MV-4-11 (cell line): ENCODE data around the gene UNC5B.

Experiments
- DNase-seq: peaks from one replicate; lab custom pipeline; 2025; lab: John Stamatoyannopoulos, UW

Gene UNC5B

DNA sequence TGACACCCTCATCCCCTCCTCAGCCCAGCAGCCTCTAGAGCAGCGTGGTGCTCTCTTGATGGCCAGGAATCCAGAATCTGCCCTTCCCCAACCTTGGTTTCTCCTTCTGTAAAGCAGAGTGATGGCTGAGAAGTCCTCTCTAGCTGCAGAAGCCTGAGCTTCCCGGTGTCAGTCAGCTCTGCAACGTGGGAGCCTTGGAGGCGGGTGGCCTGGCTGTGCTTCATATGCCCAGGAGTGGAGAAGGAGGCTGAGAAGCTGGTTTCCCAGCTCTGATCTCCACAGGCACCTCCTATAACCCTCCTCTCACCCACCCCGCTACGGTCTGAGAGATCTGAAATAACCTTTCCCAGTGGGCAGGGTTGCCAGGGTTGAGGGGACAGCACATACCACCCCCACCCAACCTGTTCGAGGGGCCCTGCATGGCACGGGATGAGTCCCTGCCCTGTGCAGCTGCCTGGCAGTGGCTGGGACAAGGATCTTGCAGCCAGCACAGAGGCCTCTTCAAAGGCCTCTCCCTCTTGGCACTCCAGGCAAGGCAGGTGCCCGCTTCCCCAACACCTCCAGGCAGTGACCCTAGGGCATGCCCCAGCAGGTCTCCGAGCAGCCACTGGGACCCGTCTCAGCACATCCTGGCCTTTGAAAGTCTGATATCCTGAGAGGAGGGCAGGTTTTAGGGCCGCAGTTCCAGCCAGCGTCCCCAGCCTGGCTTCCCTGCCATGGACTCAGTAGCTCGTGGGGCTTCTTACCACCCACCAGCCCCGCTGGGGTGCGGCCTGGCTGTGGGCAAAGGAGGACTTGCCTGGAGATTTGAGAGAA is 88.4 kb downstream of the UNC5B start:
- no peak for DNase-seq

DNA sequence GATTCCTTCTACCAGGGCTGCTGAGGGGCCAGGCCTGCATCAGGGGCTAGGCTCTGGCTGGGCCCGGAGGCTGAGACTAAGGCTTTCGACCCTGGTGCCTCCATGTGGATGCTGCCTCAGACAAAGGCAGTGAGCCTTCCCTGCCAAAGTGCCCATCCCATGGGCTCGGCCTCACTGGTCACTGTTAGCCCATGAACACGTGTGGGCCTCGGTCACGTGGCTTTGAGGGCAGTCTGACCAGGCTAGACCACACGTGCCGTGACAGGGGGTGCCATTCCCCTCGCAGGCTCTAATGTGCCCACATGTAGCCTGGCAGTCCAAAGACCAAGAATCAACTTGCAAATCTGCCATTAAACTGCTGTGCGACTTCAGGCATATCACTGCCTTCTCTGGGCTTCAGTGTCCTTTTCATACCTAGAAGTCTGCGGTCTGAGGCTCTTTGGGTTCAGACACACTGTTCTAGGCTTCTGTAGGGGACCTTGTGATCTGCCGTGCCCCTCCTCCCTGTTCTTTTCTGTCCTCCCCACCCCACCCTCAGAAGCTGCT is 89.1 kb downstream of the UNC5B start:
- DNase-seq, result no peak

- DNase-seq, result no peak
These were observed 90.1 kb downstream of the UNC5B start for GRCh38 chr10:71302451-71302850.

DNA sequence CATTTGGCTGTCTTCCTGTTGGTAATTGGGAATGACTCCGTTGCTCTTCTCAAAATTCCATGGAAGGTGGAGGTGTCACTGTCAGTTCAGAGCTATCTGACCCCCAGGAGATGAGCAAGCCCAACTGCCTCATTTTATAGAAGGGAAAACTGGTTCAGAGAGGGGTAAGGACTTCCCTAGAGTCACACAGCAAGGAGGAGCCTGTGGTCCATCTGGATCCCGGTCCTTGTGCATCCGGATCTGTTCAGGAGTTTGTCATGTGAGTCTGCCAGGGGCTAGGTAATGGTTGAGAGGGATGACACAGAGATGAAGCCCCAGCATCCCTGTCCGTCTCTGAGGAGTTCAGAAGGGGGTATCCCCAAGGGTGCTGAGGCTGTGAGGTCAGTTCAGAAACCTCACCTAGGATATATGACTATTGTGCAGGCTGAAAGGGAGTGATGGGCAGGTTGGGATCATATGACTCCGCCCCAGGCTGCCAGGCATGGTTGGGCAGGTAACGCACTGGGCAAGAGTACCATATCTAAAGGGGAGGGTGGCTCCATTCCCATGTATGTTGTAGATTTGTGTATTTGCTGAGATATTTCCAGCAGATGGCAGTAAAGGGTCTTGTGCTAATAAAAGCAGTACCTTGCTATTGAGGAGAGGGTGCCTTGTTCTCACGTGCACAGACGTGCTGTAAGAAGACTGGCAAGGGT is 90.7 kb downstream of the UNC5B start:
- DNase-seq, result peak; percentile 72

GRCh38 chr10:71303569-71303907 is 91.2 kb downstream of the UNC5B start:
- no peak for DNase-seq

- DNase-seq, result no peak
These were observed 92.5 kb downstream of the UNC5B start for GRCh38 chr10:71304914-71305313.

- DNase-seq, result no peak
These were observed 94.6 kb downstream of the UNC5B start for GRCh38 chr10:71306979-71307378.

GRCh38 chr10:71307469-71308085 is 95.2 kb downstream of the UNC5B start:
- DNase-seq, result no peak

GRCh38 chr10:71308244-71308643 is 95.9 kb downstream of the UNC5B start:
- DNase-seq, result no peak

DNA sequence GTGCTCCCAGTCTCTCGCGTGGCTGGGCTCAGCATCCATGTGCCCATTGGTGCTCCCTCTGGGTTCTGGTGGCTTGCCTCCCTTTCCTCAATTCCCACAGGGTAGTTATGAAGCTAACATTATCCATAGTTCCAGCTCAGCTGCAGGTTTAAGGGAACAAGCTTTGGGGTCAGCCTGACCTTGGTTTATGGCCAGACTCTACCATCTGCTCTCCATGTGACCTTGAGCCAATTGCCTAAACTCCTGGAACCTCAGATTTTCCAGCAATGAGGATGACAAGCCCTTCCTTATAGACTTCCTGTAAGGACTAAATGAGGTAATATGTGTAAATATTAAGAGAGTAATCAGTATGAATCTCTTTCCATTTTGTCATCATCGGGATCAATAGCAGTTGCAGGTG is 96.6 kb downstream of the UNC5B start:
- DNase-seq, result no peak

DNA sequence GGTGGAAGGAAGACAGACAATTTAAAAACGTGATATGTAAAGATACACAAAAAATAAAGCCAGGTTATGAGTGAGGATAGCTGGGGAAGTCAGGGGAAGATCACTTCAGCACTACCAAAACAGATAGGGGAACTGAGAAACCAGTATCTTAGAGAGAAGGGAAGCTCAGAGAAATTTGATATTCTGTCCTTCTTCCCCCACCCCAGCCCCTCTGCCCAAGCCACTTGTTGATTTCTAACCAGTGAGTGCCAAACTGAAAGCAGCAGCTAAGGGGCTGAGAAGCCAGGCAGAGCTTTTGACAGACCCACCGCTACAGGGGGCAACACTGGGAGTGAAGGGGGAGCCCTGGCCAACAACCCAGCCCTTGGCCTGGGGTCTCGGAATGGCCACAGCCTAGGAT is 97.5 kb downstream of the UNC5B start:
- DNase-seq, result peak; percentile 71

- DNase-seq, result no peak
These were observed 99.8 kb downstream of the UNC5B start for GRCh38 chr10:71312220-71312619.

DNA sequence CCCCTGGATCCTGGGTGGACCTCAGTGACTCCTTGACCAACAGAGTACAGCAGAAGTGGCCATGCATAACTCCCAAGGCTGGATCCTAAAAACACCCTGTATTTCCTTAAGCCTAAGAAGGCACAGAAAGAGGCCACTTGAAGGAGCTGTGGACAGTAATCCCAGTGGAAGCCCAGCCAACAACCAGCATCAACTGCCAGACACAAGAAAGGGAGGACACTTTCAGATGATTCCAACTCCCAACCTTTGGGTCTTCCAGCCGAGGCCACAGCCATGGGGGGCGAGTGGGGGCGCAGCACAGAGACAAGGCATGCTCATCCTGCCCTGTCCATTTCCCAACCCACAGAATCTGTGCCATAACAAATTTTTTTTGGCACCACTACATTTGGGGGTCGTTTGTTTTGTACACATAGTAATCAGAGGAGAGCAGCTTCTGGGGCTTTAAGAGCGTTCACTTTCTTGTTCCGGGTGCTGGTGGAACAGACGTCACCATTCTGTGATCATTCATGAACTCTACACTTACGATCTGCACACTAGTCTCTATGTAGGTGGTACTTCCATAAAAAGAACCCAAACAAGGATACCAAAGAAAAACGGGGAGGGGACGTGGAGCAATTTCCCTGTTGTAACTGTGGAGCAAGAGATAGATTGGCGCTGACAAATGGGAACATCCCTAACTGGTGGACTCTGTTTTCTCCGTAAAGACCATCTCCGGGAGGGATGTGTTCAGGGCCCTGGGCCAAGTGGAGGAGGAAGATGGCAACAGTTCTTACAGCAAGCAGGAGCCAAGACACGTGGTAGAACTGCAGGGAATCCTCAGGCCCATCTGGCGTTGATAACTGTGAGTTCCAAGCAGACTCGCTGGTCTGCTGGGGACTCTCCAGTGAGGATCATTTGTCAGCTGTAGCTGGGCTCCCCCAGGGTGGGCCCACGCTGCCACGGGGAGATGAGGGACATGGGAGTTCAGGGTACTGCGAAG is 100.7 kb downstream of the UNC5B start:
- no peak for DNase-seq

DNA sequence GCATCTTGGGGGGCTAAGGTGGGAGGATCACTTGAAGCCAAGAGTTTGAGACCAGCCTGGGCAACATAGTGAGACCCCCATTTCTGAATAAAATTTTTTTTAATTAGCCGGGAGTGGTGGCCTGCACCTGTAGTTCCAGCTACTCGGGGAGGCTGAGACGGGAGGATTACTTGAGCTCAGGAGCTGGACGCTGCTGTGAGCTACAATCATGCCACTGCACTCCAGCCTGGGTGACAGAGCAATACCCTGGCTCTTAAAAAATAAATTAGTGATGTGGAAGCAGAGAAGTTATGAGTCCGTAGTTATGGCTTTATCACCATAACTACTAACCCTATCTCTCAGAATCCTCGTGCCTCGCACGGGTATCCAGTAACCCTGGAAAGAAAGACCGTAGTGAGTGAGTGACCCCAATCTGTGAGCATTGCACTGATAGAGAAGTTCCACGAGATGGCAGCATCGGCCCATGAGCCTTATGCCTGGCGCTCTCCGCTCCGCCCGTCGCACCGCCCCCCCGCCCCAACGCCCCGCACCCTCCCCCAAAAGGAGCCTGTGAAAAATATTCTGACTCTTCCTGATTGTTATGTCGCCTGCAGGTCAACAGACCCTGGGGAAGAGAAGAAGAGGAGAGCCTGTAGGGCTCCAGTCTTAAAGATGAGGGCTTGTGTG is 101.8 kb downstream of the UNC5B start:
- DNase-seq, result peak; percentile 31

DNA sequence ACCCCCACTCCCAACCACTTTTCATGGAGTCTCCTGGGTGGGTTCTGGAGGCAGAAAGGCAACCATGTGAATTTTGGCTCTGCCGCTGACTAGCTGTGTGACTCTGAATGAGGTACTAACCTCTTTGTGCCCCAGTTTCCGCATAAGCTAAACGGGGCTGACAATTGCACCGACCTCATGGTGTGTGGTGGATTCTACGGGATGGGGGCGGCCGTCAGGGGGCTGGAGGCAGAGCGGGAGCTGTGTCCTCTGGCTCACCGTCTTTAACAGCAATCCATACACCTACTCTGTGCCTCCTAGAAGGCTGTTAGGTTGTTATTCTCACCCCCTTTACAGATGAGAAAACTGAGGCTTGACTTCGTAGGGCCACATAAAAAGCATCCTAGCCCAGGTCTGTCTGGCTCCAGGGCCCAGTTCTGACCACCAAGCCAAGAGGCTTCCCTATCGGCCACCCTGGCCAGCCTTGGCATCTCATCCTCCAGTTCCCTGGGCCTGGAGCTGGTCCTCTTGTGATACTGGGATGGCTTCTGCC is 102.4 kb downstream of the UNC5B start:
- DNase-seq, result no peak

- DNase-seq, result peak; percentile 95
These were observed 103.9 kb downstream of the UNC5B start for GRCh38 chr10:71316056-71316785.

DNA sequence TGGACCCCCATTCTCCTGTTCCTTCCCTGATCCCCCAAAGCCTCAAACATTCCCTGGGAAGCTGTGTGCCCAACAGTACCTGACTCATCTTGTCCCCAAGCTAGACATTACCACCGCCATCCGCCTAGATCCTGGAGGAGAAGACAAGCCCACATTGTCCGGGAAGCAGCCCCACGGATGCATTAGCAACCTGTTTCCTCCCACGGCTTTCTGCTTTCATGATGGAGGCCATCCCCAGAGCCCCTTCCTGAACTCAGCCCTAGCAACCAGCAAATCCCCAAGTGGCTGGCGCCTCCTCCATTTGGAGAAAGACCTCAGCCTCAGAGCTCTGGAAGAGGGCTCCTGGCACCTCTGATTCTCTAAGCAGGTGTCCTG is 104.4 kb downstream of the UNC5B start:
- DNase-seq, result no peak

DNA sequence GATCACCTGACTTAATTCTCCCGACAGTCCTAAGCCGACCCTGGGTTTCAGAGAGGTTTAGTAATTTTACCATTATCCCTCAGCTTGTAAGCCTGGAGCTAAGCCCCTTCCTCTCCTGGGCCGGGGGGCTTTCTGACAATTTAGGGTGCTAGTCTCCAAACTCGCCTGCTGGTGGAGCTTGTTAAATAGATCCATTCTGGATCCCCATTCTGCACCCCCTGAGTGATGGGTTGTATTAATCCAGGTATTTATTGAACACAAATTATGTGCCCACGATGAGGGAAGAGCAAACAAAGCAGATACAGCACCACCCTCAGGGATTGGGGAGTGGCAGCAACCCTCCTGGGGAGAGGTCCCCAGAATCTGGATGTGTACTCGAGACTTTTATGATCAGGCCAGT is 105.4 kb downstream of the UNC5B start:
- no peak for DNase-seq

DNA sequence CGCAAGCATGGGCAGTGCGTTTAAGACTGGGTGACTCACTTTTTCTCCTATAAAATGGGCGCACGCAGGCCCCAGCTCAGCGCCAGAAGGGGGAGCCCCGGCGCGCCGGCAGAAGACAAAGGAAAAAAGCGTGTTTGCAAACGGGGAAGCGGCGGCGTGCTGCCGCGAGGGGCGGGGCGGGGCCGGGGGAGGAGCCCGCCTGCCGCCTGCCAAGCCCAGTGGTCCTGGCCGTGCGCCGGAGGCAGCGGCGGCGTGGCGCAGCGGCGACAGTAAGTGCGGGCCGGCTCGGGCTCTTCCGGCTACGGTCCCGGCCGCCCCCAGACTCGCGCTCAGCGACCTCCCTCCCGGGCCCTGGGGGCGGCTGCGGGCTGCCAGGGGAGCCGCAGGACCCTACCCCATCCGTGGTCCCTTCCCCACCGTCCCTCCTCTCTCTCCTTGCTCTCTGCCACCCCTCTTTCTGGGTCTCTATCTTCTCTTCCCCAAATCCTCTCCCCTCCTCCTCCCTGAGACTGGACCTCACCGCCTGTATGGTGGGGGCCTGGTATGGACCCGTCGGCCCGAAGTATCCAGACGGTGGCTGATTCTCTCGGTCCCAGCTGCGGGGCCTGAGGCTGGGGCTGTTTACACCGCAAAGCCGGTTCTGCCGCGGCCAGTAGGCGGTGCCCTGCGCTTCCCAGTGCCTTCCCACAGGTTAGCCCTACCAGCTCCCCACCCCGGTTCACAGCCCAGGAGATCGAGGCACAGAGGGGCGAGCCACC is 106.9 kb downstream of the UNC5B start, which contains the start of gene SLC29A3:
Gene SLC29A3 (plus strand): TSS at position 218 of the 758 bp plus-strand sequence. CDS start 51 bp downstream, at position 269.
- DNase-seq, result peak; percentile 72
